Measurements from ENCODE around the gene MMP24. TPM values are rescaled to one million over a fixed set of nuclear protein-coding genes. Genes with fewer than 3 reads are reported as not detected.

MMP24 gene
- total and polyA plus RNA-seq, 2 of the 13 experiments (the other 11 are each of a cell fraction or from before 2014, with no cell fraction given) = 0.29 to 0.35 TPM

GRCh38 chr20:35303382-35303734 is 76.9 kb downstream of the MMP24 start:
- no peak overlapping the region for H3K9ac ChIP-seq (ENCODE audit: insufficient read depth, low read depth, low read length)
- intact Hi-C loops (cut with micrococcal nuclease; ENCODE audit: unreplicated experiment) (loop anchor here (1.0 kb wide), 1 partner anchor 144 kb away; no protein-coding TSS in a partner anchor), in situ Hi-C loops (cut with HindIII; ENCODE audit: extremely low pct_ligation_motif_present, low pct_unique_long_range_greater_than_20kb) (loop anchor here (5.0 kb wide), 1 partner anchor 144 kb away; no protein-coding TSS in a partner anchor)
- H3K4me1 ChIP-seq (ENCODE audit: insufficient read depth, low read length) = peaks cover 49% of the 10 kb centered on the region
- no peak overlapping the region for H3K4me3 ChIP-seq (replicated peaks in 1 of 3; ENCODE audit: insufficient read depth in 1 of 3, low read depth in 2 of 3, low read length in 3 of 3)
- TF ChIP-seq SP5 (CRISPR knock-in tag; IDR thresholded peaks at IDR 0.05; ENCODE audit: borderline replicate concordance, low read depth) (no peak), PCBP1 (IDR thresholded peaks at IDR 0.05; ENCODE audit: borderline replicate concordance, low read depth, low read length) (no peak), ZNF530 (CRISPR knock-in tag; IDR thresholded peaks at IDR 0.05; ENCODE audit: low read depth) (no peak), ZMYM2 (CRISPR knock-in tag; IDR thresholded peaks at IDR 0.05) (0 out of 2 replicates have a peak, but pooled peaks have one; percentile 32), ZBTB38 (CRISPR knock-in tag; IDR thresholded peaks at IDR 0.05) (no peak), HMGXB3 (CRISPR knock-in tag; IDR thresholded peaks at IDR 0.05; ENCODE audit: borderline replicate concordance) (no peak), HNF1A (IDR thresholded peaks at IDR 0.05; ENCODE audit: low read depth) (0 out of 2 replicates have a peak, but pooled peaks have one; percentile 9), HNF1A (CRISPR knock-in tag; IDR thresholded peaks at IDR 0.05; ENCODE audit: borderline replicate concordance) (no peak), ZNF576 (CRISPR knock-in tag; IDR thresholded peaks at IDR 0.05) (no peak), ZNF710 (CRISPR knock-in tag; IDR thresholded peaks at IDR 0.05; ENCODE audit: borderline replicate concordance) (0 out of 2 replicates have a peak, but pooled peaks have one; percentile 11)
- no peak overlapping the region for H2AFZ ChIP-seq (ENCODE audit: low read length)
- no peaks in the 10 kb centered on the region for H3K9me3 ChIP-seq (ENCODE audit: low read length)
- BruUV-seq (replicated peaks) = no TSS peak
- ATAC-seq (no peak), FAIRE-seq (no peak), DNase-seq (ENCODE audit: low spot score) (no peak)
- no peak overlapping the region for H3K27ac ChIP-seq (ENCODE audit: extremely low read length, insufficient read depth, low read length)
- no peaks in the 10 kb centered on the region for H4K20me1 ChIP-seq (ENCODE audit: insufficient read depth, low read length)
- POLR2A ChIA-PET = interaction anchor here (1.0 to 6.5 kb wide), 9 partner anchors 13 to 152 kb away, joined by 3 to 78 read pairs (median 26); partner anchors contain the start of genes CEP250 and EIF6
- H3K79me2 ChIP-seq (ENCODE audit: insufficient read depth, low read length) = no peaks in the 10 kb centered on the region
- 85% methylated on average over 11 of the region's 11 CpGs for WGBS (ENCODE audit: low lambda C conversion rate)
- H3K4me2 ChIP-seq (ENCODE audit: low read depth, low read length) = no peak overlapping the region
- CTCF ChIA-PET (ENCODE audit: low intra/inter-chr PET ratio, low total read pairs) = interaction anchor here (1.2 to 6.9 kb wide), 5 partner anchors 18 to 144 kb away, joined by 3 to 204 read pairs (median 24); partner anchors contain the start of gene GDF5
- no peaks in the 10 kb centered on the region; a peak in 1 of 5 replicates for H3K27me3 ChIP-seq (ENCODE audit: control insufficient read depth in 1 of 2, insufficient read depth in 2 of 2, low read length in 2 of 2)
- peaks cover 12 to 30% of the 10 kb centered on the region in 2 experiments; a peak in 4 of 5 replicates for H3K36me3 ChIP-seq (replicated peaks in 1 of 2; ENCODE audit: control insufficient read depth in 1 of 2, insufficient read depth in 2 of 2, low read length in 2 of 2)

All from HepG2 (cell line).